ENCODE results near the gene KIAA0232.

DNA sequence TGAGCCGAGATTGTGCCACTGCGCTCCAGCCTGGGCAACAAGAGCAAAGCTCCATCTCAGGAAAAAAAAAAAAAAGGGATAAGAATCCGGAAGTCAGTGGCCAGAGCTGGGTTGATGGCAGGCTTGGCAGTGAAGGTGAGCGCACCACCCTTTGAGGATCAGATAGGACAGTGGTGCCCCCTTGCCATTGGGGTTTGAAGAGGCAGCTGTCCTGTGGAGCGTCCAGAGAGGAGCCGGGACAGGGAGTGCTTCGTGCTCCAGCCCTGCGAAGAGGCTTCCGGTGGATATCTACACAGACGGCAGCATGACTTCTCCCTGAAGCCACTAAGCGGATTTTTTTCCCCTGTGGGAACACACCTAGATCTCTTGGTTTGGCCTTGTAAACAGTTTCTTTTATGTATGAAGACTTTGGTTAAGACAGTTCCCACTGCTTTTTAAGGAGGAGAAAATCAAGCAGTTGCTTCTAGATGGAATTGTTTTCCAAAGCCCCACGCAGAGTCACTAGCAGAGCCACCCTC, 133.6 kb downstream of the KIAA0232 start:
- TF ChIP-seq, protein P1, sequence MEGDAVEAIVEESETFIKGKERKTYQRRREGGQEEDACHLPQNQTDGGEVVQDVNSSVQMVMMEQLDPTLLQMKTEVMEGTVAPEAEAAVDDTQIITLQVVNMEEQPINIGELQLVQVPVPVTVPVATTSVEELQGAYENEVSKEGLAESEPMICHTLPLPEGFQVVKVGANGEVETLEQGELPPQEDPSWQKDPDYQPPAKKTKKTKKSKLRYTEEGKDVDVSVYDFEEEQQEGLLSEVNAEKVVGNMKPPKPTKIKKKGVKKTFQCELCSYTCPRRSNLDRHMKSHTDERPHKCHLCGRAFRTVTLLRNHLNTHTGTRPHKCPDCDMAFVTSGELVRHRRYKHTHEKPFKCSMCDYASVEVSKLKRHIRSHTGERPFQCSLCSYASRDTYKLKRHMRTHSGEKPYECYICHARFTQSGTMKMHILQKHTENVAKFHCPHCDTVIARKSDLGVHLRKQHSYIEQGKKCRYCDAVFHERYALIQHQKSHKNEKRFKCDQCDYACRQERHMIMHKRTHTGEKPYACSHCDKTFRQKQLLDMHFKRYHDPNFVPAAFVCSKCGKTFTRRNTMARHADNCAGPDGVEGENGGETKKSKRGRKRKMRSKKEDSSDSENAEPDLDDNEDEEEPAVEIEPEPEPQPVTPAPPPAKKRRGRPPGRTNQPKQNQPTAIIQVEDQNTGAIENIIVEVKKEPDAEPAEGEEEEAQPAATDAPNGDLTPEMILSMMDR (IDR thresholded peaks at IDR 0.05) = no peak
- TF ChIP-seq POLR2A (IDR thresholded peaks at IDR 0.05) = no peak
